HG03060 (cell line): ENCODE data around the gene ANKRD28.
"Not testable (repeated sequence)": the region's sequence is repeated elsewhere in the genome, so short reads cannot be mapped to it uniquely, and the experiment has no call there.

Experiments
- ATAC-seq: cut with Tn5 transposase; IDR thresholded peaks from one replicate; pipeline ENCODE4 v1.9.1; 2021; ENCODE audit warnings: low read depth, moderate number of reproducible peaks; ENCODE audit not compliant: unreplicated experiment

Gene ANKRD28

DNA sequence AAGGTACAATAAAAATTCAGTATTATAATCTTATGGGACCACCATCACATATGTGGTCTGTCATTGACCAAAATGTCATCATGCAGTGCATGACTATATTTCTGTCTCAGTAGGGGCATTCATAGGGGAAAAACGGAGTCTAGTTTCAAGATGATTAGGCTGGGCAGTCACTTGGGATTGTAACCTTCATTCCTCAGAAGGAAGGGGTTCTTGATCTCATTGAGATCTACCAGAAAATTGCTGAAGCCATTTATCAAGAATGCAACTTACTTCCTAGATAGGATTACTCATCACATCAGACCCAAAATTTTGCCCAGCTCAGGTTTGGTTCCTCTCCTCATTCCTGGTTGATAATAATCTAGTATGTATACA lies 158.9 kb downstream of the ANKRD28 start:
- no peak for ATAC-seq

DNA sequence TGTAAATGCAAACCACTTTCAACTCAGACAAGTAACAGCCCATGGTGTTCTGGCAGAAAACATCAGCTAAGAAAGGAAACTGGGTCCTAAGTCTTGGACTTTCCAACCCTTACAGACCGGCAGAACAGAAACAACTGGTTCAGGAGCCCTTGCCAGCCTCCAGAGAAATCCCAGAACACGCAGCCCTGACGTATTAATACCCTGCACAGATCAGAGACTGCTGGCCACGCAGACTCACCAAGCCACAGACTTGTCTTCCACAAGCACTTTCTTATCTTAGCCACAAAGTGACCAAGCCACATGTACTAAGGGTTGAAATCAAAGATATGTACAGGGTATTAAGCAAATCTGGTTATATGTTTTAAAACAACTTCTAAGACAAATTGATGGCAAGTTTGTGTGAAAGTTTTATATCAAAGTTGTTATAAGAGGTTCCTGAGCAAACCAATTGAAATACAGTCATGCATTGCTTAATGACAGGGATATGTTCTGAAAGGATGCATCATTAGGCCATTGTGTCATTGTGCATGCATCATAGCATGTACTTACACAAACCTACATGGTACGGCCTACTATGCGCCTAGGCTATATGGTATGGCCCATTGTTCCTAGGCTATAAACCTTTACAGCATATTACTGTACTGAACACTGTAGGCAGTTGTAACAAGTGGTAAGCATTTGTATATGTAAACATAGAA lies 159.4 kb downstream of the ANKRD28 start:
- ATAC-seq = no peak

DNA sequence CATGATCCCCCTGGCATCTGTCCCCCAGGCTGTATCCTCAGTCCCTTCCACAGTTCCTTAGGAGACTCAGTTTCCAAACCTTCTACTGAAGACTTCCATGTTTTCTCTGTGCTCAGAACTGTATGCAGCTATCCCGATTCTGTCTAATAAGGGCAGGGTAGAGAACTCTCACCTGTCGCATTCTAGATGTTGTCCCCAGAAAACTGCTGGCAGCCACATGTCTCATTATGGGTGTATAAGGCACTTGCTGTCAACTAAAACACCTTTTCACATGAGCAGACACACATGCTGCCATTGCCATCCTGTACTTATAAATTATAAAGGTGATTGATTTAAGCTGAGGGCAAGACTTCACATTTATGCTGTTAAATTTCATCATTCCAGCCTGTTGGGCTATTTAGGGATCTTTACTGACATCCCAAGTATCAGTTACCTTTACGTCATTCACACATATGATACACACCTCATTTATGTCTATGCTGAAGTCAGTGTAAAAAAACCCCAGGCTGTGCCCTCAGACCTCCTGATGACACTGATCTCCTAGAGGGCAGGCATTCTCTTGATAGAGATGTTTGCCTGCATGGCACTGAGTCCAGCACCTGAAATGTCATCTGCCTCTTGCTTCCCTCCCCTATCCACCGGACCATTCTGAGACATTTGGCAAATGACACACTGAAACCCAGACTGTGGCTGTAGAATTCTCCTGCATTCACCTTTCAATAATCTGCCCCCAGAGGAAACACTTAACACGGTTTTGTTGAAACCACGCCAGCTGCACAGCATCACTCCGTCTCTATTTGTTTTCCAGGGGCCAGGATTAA lies 160.4 kb downstream of the ANKRD28 start:
- no peak for ATAC-seq

DNA sequence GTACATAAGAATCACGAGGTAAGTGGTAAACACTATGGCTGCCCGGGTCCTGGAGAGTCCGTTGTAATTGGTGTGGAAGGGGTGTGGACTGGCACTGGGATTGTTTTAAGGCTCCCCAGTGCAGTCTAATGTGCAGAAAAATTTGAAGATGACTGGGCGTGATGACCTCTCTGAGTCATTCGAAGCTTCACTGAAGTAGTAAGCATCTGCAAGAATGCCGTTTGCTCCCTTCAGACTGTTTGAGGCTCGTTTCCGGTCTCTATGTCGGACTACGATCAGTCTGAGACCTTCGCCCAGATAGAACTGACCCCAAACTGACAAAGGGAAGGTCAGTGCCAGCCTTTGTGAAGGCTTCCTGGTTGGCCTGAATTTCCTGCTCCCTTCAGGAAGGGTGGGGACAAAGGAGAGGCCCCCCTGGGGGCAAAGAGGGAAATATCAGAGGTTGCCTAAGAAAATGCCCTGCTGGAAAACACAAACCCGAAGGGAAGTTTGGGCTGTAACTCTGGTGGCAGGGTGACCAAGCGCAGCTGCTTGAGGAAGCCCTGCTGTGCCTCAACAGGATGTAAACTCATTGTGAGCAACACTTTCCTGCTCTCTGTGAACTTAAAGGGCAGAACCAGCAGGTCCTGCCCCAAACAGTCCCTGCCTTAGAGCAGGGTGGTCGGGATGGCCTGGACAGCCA lies 161.6 kb downstream of the ANKRD28 start:
- no peak for ATAC-seq

DNA sequence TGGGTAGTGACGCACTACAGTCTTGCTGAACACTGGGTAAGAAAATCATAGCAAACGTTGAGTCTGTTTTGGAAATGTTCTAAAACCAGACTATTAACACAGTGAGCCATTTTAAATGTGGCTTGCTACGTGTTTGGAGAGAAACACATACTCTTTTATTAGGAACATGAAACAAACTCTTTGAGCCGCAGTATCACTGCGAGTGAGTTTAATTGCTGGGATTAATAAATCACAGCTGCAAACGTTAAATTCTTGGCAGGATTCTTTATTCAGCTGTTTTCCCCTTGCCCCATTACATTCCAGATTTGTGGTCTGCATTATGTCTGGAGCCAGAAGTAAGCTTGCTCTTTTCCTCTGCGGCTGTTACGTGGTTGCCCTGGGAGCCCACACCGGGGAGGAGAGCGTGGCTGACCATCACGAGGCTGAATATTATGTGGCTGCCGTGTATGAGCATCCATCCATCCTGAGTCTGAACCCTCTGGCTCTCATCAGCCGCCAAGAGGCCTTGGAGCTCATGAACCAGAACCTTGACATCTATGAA lies 162.6 kb downstream of the ANKRD28 start:
- ATAC-seq = no peak

DNA sequence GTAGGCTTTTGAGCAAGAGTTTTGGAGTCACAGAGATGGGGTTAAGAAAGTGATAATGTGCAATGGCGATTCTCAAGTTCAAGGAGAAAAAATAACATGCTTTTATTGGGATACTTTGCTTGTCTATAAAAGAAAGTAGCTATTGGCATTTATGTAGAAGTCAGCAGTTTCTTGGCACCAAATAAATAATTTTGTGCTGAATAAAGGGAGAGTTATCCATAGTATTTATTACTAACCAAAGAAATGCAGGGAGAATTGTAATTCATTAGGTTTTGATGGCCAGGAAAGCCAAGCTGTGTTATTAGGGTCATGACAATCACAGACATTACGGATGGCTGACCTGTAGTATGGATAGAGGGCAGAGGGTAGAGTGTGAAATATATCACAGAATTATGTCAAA lies 163.1 kb downstream of the ANKRD28 start:
- ATAC-seq = no peak

DNA sequence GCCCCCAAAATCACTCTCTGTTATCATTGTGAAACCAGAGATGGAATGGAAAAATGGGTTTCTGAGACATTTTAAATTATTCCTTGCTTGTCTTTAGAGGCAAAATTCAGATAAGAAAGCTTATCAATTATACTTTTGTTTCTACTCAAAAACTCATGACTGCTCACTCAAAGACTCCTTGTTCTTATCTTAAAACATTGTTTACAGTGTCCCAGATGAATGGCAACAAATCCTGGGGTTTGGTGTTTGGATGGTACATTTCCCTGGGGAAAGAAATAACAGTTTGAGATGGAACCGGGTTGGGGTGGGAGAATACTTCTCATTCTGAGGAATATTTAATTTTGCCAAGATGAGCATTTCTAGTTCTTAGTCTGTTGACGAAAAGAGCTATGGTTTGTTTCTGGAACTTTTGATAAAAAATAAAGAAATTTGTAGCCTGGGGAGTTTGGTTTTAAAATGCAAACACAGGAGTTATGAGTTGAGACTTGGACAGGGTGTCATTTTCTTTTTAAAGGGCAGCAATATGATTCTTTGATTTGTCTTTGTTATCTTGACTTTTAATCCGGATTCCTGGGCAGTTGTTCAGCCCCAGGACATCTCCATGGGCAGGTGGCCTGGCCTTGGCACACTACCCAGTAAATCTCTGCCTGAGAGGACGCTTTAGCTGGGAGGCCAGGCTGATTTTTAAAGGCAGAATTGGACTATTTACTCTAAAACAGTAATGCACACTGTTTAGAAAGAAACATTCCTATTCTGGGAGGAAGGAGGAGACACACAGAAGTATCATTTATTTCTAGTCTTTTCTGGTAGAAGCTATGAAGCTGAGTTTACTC lies 163.8 kb downstream of the ANKRD28 start:
- no peak for ATAC-seq

DNA sequence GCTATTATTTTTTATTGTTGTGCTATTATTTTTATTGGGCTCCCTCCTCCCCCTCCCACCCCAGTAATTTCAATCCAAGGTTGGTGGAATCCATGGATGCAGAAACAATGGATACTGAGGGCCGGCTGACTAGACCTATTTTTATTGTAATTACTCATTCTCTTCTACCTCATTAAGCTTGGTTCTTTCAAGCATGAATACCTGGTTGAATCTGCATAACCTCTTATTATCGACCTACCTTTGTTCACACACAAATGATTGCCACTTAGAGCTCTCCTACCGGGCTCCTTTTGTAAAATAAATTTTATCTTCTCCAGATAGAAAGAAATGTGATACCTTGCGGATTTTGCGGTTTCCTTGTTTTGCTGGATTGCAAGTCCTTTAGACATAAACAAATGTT lies 164.6 kb downstream of the ANKRD28 start:
- no peak for ATAC-seq

DNA sequence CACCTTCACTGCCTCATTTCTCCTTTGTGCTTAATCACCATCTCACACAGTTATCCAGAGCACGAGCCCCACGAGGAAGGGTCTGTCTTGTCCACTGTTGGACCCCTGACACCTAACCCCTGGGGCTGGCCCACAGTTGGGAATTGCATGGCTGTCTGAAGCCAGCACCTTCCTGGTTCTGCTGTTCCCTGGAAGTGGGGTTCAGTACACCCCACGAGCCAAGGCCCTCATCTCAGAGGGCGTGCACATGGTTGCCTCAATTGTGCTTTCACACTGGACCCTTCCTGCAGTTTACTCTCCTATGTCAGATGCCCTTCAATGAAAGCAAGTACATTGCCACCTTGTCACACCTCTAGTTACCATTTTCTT lies 165.6 kb downstream of the ANKRD28 start:
- ATAC-seq = no peak

DNA sequence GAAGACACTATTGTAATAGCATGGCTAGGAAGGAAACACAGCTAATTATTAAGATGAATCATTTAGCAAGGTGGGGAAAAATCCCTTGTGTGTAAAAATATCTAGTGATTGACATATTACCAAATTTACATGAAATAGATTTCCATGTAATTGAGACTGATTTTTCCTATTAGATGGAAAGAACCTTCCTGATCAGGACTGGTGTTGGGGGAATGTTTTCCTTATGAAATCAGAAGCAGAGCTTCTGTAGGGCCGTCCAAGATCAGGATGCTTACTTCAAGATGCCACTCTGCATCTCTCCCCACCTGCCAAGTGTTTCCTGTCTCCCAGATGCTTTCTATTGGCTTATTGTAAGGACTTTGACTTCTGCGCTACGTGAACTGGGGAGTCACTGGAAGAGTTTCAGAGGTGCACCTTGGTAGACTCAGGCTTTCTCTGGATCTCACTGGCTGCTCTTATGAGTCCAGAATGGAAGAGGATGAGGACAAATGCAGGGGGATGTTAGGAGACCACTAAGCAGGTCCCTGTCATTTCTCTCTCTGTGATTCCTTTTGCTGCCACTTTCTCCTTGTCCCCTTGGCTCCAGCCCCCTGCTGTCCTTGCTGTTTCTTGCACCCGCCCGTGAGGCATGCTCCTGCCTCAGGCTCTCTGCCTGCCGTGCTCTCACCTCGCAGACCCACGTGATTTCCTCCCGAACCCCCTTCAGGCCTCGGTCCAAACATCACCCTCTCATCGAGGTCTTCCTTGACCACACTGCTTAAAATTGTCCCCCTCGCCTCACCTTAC lies 166.2 kb downstream of the ANKRD28 start:
- no peak for ATAC-seq

DNA sequence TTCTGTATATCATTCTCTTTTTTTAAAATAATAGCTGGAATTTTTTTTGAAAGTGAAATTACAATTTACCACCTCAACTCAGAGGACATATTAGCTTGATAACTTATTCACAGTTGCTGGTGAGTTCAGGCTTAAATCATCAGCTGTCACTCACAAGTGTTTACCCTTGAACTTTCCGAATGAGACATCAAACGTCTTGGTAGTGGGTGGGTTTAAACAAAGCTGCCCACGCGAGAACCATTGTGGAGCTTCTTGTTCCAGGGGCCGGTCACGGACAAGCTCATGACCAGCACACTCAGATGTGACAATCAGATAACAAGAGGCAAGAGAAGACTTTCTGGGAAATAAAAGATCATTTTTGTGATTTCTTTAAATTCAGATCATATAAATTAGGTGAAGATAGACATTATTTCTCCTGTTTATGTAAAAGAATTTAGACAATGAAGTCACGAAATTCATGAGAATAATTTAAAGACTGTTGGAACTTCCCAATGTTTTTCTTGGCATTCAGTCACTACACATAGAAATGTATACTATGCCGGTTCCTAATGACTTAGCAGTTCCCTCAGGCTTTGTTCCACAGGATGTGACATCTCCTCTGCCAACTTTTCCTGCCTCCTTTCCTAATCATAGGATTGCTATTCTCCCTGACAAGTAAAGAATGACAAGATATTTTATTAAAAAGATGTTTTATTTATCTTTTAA lies 167.0 kb downstream of the ANKRD28 start:
- no peak for ATAC-seq

DNA sequence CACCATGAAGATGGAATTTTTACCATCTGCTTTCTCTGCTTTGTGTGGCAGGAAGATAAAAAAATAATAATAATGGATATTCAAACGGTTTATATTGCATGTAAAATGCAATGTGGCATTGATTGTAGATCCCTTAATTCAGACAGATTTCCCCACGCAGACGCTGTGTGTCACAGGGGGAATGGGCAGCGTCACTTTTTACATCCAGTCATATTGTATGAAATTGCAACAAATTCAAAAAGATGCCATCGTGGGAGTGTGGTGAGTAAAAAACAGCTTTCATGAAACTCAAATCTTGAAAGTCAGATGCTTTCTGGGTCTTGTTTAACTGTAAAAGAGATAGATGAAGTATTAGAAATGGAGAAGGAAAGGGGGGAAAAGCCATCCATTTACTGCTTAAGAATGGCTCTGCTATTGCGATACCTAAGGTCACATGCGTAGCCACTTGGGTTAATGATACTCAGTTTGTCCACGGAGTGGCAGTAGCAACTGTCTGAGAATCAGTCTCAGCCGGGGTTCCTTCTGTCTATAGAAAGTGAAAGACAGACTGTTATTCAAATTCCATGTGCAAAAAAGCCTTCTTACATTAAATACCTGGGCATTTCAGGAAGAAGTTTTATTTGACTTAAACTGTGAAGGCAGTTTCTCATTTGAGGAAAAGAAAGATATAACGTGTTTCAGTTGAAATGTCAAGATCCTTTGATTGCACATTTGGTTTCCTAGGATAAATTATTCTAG lies 167.8 kb downstream of the ANKRD28 start:
- peak; percentile 95 for ATAC-seq

DNA sequence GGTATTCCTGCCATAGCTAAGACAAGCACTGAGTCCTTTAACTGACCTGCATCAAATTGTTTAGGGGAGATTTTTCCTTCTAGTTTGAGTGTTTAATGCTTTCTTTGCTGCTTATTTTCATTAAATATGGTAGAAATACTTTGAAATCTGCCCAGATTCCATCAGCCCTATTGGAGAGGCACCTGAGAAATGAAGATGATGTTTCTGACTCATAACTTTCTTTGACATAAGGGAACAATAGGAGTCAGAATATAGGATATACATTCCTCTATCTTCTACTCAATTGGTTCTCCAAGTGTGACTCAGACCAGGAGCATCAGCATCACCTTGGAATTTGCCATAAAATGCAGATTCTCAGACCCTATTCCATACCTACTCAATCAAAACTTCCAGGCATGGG lies 168.8 kb downstream of the ANKRD28 start:
- ATAC-seq = no peak

DNA sequence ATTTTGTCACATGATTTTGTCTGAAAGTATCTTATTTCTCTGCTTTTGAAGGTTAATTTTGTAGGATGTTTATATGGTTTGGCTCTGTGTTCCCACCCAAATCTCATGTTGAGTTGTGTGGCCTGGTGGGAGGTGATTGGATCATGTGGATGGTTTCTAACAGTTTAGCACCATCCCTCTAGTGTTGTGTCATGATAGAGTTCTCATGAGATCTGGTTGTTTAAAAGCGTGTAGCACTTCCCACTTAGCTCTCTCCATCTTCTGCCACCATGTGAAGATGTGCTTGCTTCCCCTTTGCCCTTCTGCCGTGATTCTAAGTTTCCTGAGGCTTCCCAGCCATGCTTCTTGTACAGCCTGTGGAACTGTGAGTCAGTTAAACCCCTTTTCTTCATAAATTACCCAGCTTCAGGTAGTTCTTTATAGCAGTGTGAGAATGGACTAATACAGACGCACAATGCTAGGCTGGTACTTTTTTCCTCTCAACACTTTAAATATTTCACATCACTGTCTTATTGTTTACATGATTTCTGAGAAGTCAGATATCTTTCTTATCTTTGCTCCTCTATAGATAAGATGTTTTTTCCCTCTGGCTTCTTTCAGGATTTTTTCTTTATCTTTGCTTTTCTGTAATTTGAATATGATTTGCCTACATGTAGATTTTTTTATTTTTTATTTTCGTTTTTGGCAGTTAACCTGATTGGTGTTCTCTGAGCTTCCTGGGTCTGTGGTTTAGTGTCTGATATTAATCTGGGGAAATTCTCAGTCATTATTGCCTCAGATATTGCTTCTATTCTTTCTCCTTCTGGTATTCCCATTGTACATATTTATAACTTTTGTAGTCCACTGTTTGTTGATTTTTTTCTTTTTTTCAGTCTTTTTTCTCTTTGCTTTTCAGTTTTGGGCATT lies 174.0 kb downstream of the ANKRD28 start:
- no peak for ATAC-seq

DNA sequence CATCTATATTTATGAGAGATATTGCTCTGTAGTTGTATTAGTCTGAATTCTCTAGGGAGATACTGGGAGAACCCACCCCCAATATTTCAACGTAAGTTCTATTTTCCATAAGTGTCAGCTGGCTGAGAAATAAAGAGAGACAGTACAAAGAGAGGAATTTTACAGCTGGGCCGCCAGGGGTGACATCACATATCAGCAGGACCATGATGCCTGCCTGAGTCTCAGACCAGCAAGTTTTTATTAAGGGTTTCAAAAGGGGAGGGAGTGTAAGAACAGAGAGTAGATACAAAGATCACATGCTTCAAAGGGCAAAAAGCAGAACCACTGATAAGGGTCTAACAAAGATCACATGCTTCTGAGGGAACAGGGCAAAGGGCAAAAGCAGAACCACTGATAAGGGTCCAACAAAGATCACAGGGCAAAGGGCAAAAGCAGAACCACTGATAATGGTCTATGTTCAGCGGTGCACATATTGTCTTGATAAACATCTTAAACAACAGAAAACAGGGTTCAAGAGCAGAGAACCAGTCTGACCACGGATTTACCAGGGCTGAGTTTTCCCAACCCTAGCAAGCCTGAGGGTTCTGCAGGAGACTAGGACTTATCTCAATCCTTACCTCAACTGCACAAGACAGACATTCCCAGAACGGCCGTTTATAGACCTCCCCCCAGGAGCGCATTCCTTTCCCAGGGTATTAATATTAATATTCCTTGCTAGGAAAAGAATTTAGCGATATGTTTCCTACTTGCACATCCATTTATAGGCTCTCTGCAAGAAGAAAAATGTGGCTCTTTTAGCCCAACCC lies 177.9 kb downstream of the ANKRD28 start:
- ATAC-seq = not testable (repeated sequence)
